Measurements from ENCODE around the gene ARHGEF16.

The ARHGEF16 gene

DNA sequence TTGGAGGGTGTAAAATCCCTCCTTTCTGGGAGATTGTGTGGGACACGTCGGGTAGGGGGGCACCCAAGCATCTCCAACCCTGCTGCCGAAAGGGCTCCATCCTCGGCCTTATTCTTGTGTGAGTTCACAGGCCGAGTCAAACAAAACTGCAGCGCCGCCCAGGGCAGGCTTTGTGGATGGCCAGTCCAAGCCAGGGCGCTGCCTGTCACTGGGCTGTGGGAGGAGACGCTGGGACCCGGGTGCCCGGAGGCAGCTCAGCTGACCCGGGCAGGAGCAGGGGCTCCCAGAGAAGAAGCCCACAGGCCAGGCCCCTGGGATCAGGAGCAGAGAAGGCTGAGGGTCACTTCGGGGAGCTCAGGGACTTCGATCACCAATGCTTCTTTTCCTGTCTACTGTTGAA, 31.8 kb upstream of the ARHGEF16 start:
- no peak for DNase-seq (ENCODE audit: low read depth in 2 of 2)

DNA sequence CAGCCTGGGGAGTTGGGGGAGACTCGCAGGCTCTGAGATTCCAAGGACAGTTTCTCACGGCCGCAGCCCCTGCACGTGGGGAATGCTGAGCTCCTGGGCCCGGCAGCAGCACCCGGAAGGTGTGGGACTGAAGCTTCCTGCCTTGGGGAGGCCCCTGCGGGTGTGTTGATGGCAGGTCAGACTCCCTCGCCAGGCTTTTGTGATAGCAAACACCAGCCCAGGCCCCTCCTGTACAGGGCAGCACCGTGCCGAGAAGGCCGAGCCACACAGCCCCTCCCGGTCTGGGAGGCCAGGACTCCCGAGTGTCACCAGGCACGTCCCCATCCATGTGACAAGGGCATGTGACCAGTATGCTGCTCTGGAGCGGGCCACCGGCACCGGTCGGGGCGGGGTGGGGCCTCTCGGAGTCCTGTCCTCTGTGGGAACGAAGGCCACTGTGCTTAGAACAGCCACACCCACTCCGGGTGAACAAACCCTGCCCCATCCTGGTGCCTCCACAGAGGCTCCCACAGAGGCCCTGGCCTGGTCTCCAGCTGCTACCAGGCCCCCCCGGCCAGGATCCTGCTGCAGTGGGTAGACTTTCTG, 31.1 kb upstream of the ARHGEF16 start:
- DNase-seq (ENCODE audit: low read depth in 2 of 2) = no peak

DNA sequence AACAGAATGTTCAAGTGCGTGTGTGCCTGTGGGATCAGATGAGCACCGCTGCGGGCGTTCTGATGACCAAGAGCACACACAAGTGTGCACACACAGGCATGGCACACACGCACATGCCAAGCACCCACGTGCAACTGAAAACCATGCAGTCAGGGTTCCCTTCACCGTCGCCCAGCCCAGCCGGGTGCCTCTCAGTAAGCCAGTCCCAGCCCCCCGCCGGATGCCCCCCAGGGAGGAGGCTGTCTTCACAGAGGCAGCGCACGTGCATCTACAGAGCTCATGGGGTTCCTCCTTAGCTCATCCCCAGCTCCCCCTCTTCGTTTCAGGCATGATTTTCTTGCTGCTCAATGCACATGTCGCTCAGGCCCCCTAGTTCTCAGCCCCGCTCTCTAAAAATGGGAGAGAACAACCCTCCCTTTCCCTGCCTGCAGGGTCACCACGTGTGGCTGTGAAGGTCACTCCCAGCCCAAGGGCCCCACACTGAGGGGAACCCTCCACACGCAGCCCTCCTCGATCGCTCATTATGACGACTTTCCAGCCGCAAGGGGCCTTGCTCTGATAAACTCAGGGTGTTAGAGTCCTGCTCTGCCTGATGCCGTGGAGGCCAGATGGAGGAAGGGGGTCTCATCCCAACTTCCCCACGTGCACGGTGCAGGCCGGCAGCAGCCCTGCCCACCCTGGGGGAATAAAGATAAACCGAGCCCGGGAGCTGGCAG, 30.4 kb upstream of the ARHGEF16 start:
- no peak for DNase-seq (ENCODE audit: low read depth in 2 of 2)

DNA sequence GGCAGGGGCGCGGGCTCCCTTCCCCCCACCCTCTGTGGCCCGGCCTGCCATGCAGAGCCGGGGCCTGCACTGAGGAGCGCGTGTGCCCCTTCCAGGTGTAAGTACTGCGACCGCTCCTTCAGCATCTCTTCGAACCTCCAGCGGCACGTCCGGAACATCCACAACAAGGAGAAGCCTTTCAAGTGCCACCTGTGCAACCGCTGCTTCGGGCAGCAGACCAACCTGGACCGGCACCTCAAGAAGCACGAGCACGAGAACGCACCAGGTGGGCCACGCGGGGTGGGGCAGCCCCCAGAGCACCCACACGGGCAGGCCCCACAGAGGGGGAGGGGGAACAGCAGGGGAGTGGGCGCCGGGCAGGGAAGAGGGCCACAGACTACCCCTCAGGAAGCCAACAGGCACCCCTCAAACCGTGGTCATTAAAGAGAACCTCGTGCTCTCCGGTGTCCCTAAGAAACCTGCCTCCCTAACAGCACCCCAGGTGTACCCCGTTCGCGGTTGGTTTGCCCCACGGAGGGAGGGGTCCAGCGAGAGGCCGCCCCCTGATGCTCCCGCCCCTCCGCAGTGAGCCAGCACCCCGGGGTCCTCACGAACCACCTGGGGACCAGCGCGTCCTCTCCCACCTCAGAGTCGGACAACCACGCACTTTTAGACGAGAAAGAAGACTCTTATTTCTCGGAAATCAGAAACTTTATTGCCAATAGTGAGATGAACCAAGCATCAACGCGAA, 28.8 kb upstream of the ARHGEF16 start:
- no peak for DNase-seq (ENCODE audit: low read depth in 2 of 2)

DNA sequence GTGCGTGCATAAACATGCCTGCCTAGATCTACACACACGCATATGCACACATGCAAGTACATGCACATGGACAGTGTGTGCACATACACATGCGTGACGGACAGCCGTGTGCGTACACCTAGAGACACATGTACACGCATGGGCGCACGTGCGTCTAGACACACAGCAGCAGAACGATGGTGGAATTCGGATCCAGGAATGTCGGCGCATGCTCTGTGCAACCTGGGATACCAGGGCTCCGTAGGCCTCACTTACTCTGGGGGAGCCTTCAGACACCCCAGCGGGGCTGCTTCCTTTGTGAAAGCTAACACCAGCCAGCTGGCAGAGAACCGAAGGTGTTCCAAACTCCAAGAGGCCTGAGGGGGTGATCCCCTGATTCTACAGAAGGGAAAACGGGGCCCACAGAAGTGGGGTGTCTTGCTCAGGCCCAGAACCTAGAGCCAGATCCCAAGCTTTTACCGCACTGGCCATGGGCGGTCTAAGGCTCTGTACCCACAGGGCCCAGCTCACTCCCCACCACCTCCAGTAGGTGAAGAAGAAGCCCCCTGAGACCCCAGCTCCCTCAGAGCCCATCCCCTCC, 27.4 kb upstream of the ARHGEF16 start:
- DNase-seq (ENCODE audit: low read depth in 2 of 2) = no peak

DNA sequence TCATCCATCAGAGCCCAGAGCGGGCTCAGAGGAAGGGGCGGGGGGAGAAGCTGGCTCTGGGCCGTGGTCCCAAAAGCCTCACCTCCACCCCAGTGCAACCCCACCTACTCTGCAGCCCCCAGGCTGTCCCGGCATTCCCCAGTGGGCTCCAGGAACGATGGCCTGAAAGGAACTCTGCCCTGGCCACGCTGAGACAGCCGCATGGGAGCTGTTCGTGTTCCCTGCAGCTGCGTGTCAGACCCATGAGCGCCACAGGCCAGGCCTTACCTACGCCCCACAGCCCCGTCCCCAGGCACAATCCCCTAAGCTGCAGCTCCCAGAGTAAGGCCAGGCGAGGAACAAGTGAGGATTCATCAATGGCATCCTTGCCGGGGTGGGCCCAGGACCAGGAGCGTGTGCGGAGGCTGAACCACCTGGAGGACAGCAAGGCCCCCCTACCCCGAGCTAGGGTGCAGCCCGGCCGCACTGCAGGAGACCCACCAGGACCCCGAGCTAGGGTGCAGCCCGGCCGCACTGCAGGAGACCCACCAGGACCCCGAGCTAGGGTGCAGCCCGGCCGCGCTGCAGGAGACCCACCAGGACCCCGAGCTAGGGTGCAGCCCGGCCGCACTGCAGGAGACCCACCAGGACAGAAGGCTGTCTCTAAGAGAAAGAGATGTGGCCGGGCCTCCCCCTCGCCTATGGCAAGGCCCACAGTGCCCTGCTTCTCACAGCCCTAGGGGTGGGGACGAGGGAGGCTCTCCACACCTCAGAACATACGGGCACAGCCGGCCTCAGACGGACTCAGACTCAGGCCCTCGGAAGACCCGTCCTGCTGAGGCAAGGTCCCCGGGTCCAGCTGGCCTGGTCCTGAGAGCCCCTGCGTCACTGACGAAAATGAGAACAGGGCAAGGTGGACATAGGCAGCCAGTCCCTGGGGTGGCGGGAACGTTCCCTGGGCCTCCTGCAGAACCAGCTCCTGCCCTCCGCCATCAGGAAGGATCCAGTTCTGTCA, 26.5 kb upstream of the ARHGEF16 start:
- no peak for DNase-seq (ENCODE audit: low read depth in 2 of 2)

DNA sequence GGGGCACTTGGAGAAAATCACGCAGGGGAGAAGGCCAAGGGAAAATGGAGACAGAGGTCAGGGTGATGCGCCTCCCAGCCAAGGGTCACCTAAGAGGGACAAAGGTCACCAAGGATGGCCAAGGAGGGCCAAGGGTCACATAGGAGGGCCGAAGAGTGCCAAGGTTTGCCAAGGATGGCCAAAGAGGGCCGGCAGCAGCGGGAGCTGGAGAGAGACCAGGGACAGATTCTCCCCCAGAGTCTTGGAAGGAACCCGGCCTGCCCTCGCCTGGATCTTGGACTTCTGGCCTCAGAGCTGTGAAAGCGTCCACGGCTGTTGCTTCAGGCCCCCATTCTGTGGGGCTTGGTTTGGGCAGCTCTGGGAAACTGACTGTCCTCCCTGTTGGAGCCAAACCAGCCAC, 25.6 kb upstream of the ARHGEF16 start:
- no peak for DNase-seq (ENCODE audit: low read depth in 2 of 2)

DNA sequence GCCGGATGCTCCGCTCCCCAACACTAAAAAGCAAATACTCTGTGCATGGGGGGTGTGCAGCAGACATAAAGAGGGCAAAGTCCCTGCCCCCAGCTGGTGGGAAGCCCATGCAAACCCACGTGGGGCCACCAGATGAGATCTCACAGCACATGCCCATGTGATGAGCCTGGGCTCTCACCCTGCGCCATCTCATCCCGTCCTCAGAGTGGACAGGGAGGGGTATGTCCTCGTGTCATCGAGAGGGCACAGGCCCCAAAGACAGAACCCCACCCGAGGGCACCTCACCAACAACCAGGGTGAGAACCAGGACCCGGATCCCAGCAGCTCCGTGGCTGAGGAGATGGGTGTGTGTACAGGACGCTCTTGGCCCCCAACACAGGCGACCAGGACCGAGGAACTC, 25.1 kb upstream of the ARHGEF16 start:
- no peak for DNase-seq (ENCODE audit: low read depth in 2 of 2)

DNA sequence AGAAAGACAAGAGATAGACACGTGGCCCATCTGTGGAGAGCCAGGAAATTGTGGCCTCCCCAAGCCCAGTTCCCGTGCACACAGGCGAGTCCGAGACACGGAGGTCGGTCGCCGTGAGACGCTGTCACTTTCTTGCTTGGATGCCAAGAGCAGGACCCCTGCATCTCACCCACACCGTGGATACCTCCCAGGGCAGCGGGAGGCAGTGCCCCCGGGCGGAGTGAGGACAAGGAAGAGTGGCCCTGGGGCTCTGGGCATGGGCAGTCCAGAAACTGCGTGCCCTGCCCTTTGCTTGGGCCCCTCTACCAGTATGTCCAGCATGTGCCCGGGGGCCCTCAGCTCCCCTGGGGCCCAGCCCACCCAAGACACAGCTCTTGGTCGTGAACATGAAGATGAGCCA, 24.7 kb upstream of the ARHGEF16 start:
- no peak for DNase-seq (ENCODE audit: low read depth in 2 of 2)

DNA sequence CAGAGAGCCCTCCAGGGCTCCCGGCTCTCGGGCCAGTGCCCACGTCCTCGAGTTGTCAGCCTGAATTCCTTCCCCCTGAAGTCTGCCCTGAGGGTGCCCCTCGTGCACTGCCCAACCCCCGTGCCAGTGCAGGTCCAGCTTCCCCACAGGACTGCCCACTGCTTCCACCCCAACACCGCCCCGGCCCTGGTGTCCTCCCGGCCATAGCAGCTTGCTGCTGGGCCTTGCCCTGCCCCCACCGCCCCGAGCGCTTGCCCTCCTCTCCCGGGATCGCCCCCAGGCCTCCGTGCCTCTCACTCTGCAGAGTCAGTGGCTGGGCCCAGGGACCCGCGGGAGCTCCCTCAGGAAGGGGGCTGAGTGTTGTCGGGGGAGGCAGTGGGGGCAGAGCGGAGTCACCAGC, 24.1 kb upstream of the ARHGEF16 start:
- no peak for DNase-seq (ENCODE audit: low read depth in 2 of 2)

DNA sequence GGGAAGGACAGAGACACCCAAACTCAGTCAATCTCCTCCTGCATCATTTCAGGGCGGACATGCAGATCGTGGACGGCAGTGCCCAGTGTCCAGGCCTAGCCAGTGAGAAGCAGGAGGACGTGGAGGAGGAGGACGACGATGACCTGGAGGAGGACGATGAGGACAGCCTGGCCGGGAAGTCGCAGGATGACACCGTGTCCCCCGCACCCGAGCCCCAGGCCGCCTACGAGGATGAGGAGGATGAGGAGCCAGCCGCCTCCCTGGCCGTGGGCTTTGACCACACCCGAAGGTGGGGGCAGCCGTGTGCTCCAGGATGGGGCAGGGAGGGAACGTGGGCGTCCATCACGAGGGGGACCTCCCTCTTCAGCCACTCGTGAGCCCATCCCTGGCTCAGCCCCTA, 23.6 kb upstream of the ARHGEF16 start:
- no peak for DNase-seq (ENCODE audit: low read depth in 2 of 2)

DNA sequence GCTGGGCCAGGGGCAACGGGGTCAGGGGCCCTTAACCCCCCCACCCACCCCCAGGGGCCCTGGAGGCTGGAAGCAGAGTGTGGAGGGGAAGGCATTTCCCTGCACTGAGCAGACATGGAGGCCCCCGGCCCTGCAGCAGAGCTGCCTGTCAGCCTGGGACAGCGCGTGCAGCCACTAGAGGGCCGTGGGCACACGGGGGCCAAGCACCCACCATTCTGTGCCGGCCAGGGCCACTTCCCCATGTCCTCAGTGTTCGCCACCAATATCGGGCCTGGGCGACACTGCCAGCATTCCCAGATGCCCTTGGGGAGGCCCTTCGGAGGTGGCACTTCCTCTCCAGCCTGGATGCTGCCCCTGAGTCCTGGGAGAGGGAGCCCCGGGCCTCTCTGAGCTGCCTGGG, 23.2 kb upstream of the ARHGEF16 start:
- DNase-seq (ENCODE audit: low read depth in 2 of 2) = no peak

DNA sequence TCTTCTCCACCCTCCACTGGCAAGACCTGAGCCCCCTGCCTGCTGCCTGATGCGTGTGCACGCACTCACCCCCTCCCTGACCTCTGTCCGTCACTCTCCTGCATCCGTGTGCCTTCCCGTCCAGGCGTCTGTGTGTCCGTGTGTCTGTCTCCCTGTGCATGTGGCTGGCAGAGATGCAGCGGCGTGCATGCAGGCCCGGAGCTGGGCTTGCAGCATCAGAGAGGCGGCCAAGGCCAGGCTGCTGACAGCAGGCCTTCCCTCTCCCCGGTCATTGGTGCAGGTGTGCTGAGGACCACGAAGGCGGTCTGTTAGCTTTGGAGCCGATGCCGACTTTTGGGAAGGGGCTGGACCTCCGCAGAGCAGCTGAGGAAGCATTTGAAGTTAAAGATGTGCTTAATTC, 22.8 kb upstream of the ARHGEF16 start:
- no peak for DNase-seq (ENCODE audit: low read depth in 2 of 2)

DNA sequence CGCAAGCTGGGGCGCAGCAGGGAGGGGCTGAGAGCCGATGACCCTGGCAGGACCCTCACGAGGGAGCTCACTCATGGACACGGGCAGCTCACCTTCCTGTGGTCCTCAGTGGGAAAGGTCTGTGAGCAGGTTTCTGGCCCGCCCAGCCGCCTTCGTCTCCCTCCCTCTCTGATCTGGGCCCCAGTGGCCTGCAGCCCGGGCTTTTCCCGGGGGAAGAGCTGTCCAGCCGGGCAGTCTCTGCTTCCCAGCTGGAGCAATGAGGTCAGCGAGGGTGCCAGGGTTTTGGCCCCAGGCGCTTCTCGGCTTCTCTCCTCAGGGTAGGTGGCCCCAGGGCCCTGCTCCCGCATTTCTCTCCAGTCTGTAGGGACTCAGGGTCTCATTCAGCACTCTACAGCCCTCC, 22.2 kb upstream of the ARHGEF16 start:
- no peak for DNase-seq (ENCODE audit: low read depth in 2 of 2)

DNA sequence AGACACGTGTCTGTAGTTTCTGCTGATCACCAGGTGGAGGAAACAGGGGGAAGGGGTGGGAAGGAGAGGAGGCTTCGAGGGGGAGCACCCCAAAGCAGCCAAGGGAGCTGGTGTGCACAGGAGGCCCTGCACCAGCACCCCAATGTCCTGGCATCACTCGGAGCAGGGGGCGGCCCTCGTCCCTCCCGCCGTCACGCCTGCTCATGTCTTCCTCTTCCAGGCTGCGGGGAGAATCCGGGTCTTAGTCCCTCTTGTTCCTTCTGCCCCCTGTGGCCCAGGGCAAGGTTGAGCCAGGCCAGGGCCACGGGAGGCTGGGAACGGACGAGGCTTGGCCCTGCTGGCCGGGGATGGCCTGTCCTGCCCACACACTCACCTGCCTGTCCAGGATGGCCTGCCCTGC, 21.4 kb upstream of the ARHGEF16 start:
- no peak for DNase-seq (ENCODE audit: low read depth in 2 of 2)

DNA sequence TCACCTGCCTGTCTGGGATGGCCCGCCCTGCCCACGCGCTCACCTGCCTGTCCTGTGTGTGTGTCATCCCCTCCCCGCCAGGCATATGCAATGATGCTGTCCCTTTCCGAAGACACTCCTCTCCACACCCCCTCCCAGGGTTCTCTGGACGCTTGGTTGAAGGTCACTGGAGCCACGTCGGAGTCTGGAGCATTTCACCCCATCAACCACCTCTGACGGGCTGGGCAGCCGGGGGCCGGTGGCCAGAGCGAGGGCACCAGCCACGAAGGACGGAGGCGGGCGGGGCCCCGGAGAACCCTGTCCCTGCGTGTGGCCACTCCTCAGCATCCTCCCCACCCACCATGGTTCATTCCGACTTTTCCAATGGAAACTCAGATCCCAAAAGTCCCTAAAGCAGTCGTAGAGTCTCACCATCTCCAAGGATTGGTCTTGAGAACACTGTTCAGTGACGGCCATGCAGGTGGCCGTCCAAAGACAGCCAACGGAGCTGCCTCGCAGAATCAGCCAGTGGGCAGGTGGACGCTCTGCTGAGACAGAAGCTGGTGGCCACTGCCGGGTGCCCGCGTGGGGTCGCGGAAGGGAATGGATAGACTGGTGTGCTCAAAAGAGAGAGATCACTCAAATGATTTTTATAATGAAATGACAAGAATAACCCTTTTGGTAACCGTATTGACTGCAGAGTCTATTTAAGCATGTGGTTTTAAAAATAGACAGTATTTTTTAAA, 20.7 kb upstream of the ARHGEF16 start:
- no peak for DNase-seq (ENCODE audit: low read depth in 2 of 2)

DNA sequence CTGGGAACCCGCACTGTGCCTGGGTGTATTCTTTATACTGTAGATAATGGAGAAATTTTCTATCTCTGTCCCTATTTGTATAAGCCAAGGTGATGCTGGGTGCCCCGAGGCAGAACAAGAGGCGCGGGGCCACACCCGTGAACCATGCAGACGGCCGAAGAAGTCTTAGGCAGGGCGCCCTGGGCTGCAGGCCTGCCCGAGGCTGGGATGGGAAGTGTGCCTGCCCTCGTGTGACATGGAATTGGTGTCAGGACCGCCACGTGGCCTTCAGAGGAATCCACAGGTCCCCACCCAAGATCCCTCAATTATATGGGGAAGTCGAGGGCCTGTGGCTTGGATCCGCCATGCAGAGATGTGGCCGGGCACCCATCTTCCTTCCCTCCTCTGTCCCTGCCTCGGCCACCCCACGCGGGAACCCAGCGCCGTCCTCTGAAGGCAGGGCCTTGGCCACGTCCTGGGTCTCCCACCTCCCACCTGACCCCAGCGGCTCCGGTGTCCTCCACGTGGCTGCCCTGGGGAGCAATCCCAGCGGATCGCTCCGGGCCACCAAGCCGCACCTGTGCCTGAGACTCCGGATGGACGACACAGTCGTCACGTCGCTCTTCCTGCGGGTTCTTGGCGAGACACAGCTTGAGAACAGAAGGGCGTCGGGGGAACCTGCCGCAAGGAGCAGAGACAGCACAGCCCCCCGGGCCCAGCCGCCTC, 19.9 kb upstream of the ARHGEF16 start:
- DNase-seq (ENCODE audit: low read depth in 2 of 2) = no peak

DNA sequence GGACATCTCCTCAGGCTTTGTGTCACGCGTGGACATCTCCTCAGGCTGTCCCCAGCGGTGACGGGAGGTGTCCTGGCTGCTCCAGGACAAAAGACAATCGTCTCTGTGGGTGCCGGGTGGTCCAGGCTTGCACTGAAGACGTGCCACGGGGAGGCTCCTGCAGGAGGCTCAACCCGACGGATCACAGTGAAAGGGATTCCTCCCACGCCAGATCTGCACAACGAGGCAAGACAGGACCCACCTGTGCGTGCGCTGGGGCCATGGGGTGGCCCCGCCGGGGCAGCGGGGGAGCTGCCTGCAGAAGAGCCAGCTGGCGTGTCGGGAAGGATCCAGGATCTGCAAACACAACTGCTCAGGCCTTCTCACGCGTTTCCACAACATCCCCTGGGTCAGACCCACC, 18.8 kb upstream of the ARHGEF16 start:
- no peak for DNase-seq (ENCODE audit: low read depth in 2 of 2)

DNA sequence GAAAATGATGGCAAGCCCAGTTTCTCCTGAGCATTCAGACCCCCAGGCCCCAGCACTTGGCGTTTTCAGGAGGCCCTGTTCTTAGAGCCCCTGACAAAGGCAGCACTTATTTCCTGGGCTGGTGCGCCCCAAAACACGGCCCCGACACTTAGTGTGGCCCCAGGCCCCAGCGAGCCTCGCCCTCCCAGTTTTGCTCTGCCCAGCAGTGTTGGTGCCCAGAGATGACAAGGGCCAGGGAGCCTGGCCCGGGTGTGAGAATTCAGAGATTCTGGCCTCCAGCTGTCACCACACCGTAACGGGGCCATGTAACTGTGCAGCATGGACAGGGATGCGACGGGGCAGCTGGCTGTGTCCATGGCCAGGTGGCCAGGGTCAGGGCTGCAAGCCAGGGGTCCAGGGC, 18.0 kb upstream of the ARHGEF16 start:
- no peak for DNase-seq (ENCODE audit: low read depth in 2 of 2)

DNA sequence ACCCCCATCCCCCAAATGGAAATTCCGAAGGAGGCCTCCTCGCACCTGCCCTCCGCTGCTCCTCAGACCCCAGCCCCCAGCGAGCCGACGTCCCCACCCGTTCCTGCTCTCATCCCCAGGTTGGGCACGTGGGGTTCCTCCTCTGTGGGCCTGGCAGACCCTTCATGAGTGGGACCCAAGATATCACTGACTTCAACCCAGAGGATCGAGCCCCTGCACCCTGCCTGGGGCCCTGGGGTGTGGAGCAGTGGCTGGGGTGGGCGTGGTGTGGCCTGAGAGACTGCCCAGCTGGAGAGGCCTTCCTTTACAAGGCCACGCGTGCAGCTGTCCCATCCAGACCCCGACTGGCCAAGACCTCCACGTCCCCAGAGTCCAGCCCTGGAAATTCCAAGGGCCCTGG, 17.6 kb upstream of the ARHGEF16 start:
- DNase-seq (ENCODE audit: low read depth in 2 of 2) = no peak

All from stimulated activated CD8-positive, alpha-beta memory T cell treated with anti-CD3 and anti-CD28 coated beads, Interleukin-2, amount 100 ng/mL, for 48 hours (primary cell).